ENCODE results near the gene ARR3.
"Not testable (repeated sequence)": the region's sequence is repeated elsewhere in the genome, so short reads cannot be mapped to it uniquely, and the experiment has no call there.

The ARR3 gene

DNA sequence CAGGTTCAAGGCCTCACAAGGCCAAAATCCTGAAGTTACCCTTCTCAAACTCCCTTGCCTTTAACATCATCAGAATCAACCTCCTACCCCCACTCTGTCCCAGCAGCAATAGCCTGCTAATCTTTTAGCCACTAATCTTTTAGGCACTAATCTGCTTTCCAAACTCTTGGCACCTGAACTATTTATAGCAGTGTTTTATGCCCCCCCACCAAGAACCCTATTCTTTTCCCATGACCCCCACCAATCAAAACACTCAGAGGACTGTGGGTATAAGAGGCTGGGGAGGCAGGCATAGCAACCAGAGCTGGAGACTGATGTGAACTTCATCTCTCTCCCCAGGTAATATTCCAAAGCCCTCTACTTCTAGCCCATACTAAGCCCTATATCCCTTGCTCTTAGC, at the start of gene ARR3:
TSS of gene ARR3 (plus strand) at position 301 of the 400 bp plus-strand sequence. CDS start 1,052 bp downstream, outside the sequence.
- DNase-seq (ENCODE audit: low read depth): no peak

DNA sequence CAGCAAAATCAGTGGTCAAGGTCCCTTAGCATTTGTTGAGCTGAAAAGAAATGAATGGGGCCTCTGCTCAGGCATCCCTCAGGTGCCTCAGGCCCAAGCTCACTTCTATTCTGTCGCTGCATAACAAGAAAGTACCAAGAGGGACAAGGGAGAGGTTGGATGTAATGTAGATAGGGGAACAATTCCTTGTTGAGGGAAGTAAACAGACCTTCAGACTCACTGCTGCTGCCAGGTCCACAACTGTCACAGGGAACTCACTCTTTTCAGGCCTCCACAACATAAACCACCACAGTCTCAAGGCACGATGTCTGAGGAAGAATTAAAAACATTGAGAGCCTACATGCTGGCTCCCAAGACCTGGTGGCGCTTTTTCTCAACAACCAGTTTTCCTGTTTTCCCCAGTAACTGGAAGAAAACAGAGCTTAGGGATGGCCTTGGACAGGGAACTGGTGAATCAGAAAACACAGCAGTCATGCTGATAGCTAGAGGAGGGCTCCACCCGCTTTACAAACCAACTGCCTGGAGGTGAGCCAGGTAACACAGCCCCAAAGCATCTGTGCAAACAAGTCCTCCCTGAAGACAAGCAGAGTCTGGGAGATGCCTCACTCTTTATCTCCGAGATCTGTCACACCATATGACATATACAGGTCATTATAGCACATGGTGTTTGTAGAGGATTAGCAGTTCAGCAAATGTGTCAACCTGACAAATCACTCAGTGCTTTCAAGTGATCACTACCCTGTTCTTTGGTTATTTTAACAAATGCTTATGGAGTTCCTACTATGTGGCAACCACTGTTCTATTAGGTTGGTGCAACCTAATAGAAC, 48.0 kb upstream of the ARR3 start:
- DNase-seq (ENCODE audit: low read depth): peak; percentile 0

- DNase-seq (ENCODE audit: low read depth): no peak
These were observed 42.1 kb upstream of the ARR3 start for GRCh38 chrX:70226048-70226447.

DNA sequence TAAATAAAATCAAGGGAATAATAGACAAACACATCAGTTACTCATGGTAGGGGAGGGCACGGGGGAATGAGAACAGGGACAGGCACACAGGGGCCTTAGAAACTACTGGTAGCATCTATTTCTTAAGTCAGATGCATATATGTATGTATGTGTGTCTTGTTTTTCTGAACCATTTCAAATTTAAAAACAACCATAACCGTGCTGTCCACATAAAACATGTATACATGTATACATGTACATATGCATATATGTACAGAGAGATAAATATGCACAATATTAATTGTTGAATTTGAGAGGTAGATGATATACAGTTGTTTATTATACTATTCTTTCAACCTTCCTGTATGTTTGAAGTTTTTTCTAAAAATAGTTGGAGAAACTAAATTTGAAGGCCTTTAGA, 41.4 kb upstream of the ARR3 start:
- DNase-seq (ENCODE audit: low read depth): no peak

- DNase-seq (ENCODE audit: low read depth): no peak
These were observed 36.5 kb upstream of the ARR3 start for GRCh38 chrX:70231666-70232065.

DNA sequence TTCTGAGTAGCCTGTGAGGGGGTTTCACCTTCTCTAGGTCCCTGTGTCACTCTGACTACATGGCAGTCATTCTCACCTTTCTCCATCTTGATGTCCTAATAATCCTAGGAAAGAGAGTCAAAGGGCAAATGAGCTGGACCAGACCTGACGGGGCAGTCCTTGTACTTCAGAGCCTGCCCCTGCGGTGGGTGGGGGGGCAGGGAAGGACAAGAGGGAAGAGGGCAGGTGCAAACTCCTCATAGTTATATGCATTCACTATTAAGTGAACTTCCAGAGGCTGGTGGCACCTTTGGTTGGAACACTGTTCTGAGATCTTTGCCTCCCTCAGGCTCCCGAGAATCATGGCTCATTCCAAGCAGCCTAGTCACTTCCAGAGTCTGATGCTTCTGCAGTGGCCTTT, 33.8 kb upstream of the ARR3 start, which contains the start of gene AWAT1:
TSS of gene AWAT1 (plus strand) at position 301 of the 400 bp plus-strand sequence. CDS start at position 342, 41 bp downstream.
- no peak for DNase-seq (ENCODE audit: low read depth)

DNA sequence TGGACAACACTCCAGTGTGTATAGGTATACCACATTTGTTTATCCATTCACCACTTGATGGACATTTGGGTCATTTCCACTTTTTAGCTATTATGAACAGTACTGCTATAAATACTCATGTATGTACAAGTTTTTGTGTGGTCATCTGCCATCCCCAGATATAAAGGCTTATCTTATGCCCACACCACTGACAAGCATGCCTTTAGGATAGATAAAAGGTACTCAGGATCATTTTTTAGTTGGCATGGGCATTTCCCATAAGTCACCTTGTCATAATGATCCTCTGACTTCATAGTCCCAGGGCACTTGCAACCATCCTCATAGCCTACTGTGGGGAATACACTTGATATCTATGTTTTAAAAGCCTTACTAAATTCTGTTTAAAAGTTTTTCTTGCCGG, 27.4 kb upstream of the ARR3 start:
- no peak for DNase-seq (ENCODE audit: low read depth)

DNA sequence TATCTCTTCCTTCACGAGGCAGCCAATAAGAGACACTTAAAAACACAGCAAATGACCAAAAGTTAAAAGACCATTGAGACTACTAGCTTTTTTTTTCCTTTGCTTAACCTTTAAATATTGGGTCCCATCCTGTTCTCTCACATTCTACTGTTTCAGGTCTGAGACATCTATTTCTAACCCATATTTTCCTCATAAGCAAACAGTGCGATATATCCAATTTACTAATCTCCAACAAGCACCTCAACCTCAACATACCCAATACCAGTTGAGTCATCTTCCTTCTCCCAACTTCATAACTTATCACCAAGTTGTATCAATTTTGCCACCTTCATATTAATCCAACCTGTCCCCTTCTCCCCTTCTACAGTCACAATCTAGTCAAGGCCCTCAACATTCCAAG, 26.6 kb upstream of the ARR3 start:
- no peak for DNase-seq (ENCODE audit: low read depth)

- DNase-seq (ENCODE audit: low read depth): not testable (repeated sequence)
These were observed 24.5 kb upstream of the ARR3 start for GRCh38 chrX:70243601-70244000.

- DNase-seq (ENCODE audit: low read depth): no peak
These were observed 23.3 kb upstream of the ARR3 start for GRCh38 chrX:70244881-70245280.

DNA sequence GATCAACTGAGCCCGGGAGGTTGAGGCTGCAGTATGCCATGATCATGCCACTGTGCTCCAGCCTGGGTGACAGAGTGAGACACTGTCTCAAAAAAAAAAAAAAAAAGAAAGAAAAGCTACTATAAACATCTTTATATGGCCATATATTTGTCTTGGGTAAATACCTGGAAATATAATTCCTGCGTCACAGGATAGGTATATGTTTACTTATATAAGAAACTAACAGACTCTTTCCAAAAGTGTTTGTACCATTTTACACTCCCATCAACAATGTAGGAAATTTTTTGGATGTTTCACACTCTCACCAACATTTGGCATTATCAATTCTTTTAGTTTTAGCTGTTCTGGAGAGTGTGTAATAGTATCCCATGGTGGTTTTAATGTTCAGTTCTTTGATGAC, 20.9 kb upstream of the ARR3 start:
- no peak for DNase-seq (ENCODE audit: low read depth)

DNA sequence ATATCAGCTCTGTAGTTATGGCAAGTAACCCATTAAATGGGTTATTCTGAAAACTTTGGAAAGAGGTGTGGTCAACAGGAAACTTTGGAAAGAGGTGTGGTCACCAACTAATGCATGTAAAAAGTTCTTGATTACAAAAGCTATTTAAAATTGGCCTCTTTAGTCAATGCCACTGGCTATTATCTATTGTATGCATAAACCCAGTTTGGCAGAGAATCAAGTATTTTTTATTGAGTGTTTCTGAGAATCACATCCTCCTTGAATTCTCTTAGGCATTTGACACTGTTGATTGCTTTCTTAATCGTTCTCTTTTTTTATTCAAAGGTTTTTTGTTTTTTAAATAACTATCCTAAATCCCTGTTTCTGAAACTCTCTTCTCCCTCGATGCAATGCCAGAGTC, 15.6 kb upstream of the ARR3 start:
- DNase-seq (ENCODE audit: low read depth): no peak

DNA sequence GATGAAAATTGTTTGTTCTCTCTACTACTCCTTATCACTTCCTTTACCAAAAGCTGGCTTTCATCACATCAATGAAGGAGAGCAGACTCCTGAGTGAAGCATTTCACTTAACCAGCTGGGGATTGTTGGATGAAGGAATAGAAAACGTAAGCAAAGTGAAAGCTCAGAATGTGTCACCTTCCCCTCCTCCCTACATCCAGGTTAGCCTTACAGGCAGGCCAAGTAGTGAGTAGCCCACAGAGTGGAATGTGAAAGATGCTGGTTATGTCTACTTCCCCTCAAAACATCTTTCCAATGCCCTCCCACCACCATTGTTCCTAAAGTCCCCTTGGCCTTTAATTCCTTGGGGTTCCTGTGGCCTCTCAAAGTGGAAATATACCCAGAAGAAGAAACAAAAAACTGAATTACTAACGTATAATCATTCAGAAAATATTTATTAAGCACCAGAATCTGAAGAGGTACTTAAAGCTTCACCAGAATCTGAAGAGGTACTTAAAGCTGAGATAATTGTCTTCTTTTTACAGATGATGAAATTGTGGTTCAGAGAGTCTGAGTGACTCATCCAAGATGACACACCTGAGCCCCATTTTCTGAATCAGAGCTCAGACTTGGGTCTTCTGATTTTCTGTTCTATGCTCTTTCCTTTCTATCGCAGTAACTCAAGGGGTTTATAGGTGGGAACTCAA, 14.6 kb upstream of the ARR3 start:
- no peak for DNase-seq (ENCODE audit: low read depth)

DNA sequence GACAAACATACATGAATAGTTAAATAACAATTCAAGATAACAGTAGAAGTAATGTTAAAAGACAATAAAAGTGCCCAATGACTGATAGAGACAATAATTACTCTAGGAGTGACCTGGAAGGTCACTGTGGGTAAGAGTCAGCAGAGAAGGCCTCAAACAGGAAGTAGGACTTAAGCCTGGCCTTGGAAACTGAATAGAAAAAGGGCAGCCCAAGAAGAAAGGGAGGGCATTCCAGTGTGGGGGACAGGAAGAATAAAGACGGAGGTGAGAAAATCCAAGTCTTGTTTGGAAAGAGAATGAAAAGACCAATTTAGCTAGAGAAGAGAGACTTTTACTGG, 14.1 kb upstream of the ARR3 start:
- no peak for DNase-seq (ENCODE audit: low read depth)

DNA sequence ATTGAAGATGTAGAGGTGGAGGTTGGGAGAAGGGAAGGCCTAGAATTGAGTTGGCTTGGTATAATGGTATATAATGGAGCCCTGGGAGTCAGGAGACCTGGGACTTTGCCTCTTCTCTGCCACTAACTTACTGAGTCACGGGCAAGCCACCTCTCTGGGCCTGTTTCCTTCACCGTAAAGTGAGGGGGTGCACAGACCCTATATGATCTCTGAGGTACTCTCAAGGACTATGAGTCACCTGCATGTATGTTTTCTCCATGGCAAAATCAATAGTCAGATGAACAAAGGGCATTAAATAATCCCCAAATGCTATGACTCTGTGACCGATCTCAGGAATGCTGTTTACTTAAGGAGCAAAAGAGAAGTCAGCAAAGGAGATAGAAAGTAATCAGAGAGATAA, 13.2 kb upstream of the ARR3 start:
- no peak for DNase-seq (ENCODE audit: low read depth)

DNA sequence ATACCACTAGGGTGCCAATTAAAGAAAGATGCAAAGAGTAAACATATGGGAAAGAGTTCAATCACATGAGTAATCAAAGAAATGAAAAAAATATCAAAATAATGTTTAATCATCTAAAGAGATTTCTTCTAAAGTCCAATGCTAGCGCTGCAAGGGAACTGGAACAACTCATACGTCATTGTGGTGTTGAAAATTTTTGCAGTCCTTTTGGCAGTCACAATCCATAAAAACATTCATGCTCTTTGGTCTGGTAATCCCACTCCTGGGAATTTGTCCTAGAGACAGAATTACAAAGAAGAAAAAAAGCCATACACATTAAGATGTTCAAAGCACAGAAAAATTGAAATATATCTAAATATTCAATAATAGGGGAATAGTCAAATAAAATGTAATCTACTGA, 12.7 kb upstream of the ARR3 start:
- no peak for DNase-seq (ENCODE audit: low read depth)

DNA sequence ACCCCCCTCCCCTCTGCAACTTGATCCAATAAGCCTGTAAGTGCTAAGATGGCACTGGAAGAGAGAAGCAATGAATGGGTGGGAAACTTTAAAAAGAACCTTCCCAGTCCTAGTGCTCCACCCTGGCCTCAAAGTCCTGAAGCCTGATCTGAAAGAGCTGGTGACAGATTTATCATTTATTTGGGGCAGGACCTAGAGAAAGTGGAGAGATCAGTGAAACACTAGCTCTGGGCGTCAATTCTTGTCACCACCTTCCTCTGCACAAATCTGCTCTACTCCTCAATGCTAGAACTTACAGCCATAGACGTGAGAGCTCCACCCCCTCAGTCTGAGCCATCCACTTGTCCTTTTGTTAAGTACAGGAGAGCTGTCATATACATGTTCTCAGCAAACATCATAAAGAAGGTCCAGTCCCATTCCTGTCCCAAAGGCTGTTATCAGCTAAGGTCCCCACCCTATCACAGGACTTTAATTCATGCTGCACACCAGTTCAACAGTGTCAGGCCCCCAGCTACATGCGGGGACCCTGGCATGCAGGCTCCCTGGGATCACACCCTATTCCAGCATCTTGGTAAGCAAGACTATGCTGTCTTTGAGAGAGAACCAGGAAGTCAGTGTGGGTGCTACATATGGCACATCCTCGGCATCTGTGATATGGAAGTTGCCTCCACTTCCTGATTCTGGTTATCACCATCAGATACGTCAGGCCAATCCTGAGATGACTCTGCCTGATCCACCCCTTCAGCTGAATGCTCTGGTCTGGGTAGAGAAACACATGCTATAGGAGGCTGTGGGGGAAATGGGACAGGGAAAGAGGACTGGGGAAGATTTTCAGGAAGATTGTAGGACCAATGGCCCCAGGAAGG, 10.5 kb upstream of the ARR3 start:
- no peak for DNase-seq (ENCODE audit: low read depth)

DNA sequence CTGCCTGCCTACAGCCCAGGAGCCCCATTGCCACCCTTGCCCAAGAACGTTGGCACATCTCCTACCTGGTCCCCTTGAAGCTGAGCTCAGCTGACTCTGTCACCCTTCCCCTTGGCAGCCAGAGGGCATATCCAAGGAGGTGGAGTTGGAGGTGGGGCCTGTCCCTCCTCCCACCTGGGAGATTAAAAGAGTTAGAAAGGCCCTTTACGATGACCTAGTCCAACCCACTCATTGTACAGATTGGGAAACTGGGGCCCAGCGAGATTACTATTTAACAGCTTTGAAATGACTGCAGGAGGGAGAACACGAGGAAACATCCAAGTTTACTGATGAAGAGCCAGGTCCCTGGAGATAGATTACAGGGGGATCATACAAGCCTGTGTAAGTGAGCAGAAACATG, 8.0 kb upstream of the ARR3 start, which contains the start of gene P2RY4:
TSS of gene P2RY4 (minus strand) at position 101 of the 400 bp plus-strand sequence. CDS start 580 bp downstream, outside the sequence.
- no peak for DNase-seq (ENCODE audit: low read depth)

- DNase-seq (ENCODE audit: low read depth): peak; percentile 1
These were observed 5.1 kb upstream of the ARR3 start for GRCh38 chrX:70262952-70263567.

GRCh38 chrX:70264784-70265183, 3.4 kb upstream of the ARR3 start:
- DNase-seq (ENCODE audit: low read depth): no peak

DNA sequence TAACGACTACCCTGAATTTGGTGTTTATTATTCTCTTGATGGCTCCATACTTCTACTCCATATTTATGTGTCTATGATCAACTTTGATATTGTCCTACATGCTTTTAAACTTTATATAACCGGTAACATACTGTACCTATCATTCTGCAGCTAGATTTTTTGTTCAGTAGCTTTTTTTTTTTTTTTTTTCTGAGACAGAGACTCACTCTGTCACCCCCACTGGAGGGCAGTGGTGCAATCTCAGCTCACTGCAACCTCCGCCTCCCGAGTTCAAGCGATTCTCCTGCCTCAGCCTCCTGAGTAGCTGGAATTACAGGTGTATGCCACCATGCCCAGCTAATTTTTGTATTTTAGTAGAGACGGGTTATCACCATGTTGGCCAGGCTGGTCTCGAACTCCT, 5.9 kb downstream of the ARR3 start:
- not testable (repeated sequence) for DNase-seq (ENCODE audit: low read depth)

- DNase-seq (ENCODE audit: low read depth): no peak
These were observed 10.9 kb downstream of the ARR3 start for GRCh38 chrX:70279081-70279480.

All from fibroblast of gingiva (primary cell).